Measurements from ENCODE around the gene DSCAM. TPM values are rescaled to one million over a fixed set of nuclear protein-coding genes. Genes with fewer than 3 reads are reported as not detected.
"Not testable (repeated sequence)": the region's sequence is repeated elsewhere in the genome, so short reads cannot be mapped to it uniquely, and the experiment has no call there.

The DSCAM gene
- total RNA-seq, 1 donor from 2014 or later, result 2.7 TPM

- H3K9me3 Mint-ChIP-seq (ENCODE audit: low read depth), result peaks cover 16% of the 10 kb centered on the region
- peaks cover 13% of the 10 kb centered on the region for H3K36me3 Mint-ChIP-seq (ENCODE audit: insufficient read depth)
- H3K4me1 Mint-ChIP-seq (ENCODE audit: low read depth), result peaks cover 6% of the 10 kb centered on the region
- no peak overlapping the region for H3K27ac Mint-ChIP-seq
- peaks cover 3% of the 10 kb centered on the region for H3K27me3 Mint-ChIP-seq
- H3K4me3 Mint-ChIP-seq (ENCODE audit: low read depth), result no peak overlapping the region
- DNase-seq (ENCODE audit: low spot score, unreplicated experiment), result no peak
- TF ChIP-seq CTCF (IDR thresholded peaks at IDR 0.05; ENCODE audit: unreplicated experiment), result no peak
Observed at GRCh38 chr21:40186045-40186444, 660.9 kb downstream of the DSCAM start.

GRCh38 chr21:40185208-40185607 lies 661.8 kb downstream of the DSCAM start:
- Mint-ChIP-seq H3K9me3 (ENCODE audit: low read depth) (peaks cover 16% of the 10 kb centered on the region), H3K4me3 (ENCODE audit: low read depth) (no peak overlapping the region), H3K27ac (no peak overlapping the region), H3K36me3 (ENCODE audit: insufficient read depth) (peaks cover 13% of the 10 kb centered on the region), H3K4me1 (ENCODE audit: low read depth) (peaks cover 6% of the 10 kb centered on the region), H3K27me3 (peaks cover 3% of the 10 kb centered on the region)
- no peak for TF ChIP-seq CTCF (IDR thresholded peaks at IDR 0.05; ENCODE audit: unreplicated experiment)
- DNase-seq (ENCODE audit: low spot score, unreplicated experiment), result no peak

GRCh38 chr21:40182491-40182890 lies 664.5 kb downstream of the DSCAM start:
- H3K36me3 Mint-ChIP-seq (ENCODE audit: insufficient read depth), result peaks cover 12% of the 10 kb centered on the region
- not testable (repeated sequence) for H3K4me3 Mint-ChIP-seq (ENCODE audit: low read depth); H3K27me3 Mint-ChIP-seq; H3K9me3 Mint-ChIP-seq (ENCODE audit: low read depth); H3K4me1 Mint-ChIP-seq (ENCODE audit: low read depth); DNase-seq (ENCODE audit: low spot score, unreplicated experiment)
- peak overlapping the region; percentile 73 for H3K27ac Mint-ChIP-seq

- Mint-ChIP-seq H3K4me1 (ENCODE audit: low read depth) (no peaks in the 10 kb centered on the region), H3K36me3 (ENCODE audit: insufficient read depth) (peaks cover 11% of the 10 kb centered on the region), H3K27ac (no peak overlapping the region), H3K4me3 (ENCODE audit: low read depth) (no peak overlapping the region), H3K27me3 (no peaks in the 10 kb centered on the region), H3K9me3 (ENCODE audit: low read depth) (peaks cover 9% of the 10 kb centered on the region)
- TF ChIP-seq CTCF (IDR thresholded peaks at IDR 0.05; ENCODE audit: unreplicated experiment), result no peak
- DNase-seq (ENCODE audit: low spot score, unreplicated experiment), result no peak
Observed at GRCh38 chr21:40179166-40179565, 667.8 kb downstream of the DSCAM start.

- TF ChIP-seq CTCF (IDR thresholded peaks at IDR 0.05; ENCODE audit: unreplicated experiment), result no peak
- H3K27ac Mint-ChIP-seq, result no peak overlapping the region
- H3K36me3 Mint-ChIP-seq (ENCODE audit: insufficient read depth), result peaks cover 9% of the 10 kb centered on the region
Observed at GRCh38 chr21:40178726-40179125, 668.2 kb downstream of the DSCAM start.

GRCh38 chr21:40177979-40178378 lies 669.0 kb downstream of the DSCAM start:
- no peak overlapping the region for H3K27ac Mint-ChIP-seq
- H3K36me3 Mint-ChIP-seq (ENCODE audit: insufficient read depth), result peaks cover 8% of the 10 kb centered on the region
- no peaks in the 10 kb centered on the region for H3K4me1 Mint-ChIP-seq (ENCODE audit: low read depth)
- H3K4me3 Mint-ChIP-seq (ENCODE audit: low read depth), result no peak overlapping the region
- TF ChIP-seq CTCF (IDR thresholded peaks at IDR 0.05; ENCODE audit: unreplicated experiment), result no peak
- H3K27me3 Mint-ChIP-seq, result no peaks in the 10 kb centered on the region
- H3K9me3 Mint-ChIP-seq (ENCODE audit: low read depth), result peaks cover 9% of the 10 kb centered on the region
- DNase-seq (ENCODE audit: low spot score, unreplicated experiment), result no peak

More at GRCh38 chr21:40178726-40179125, 668.2 kb downstream of the DSCAM start:
- H3K4me3 Mint-ChIP-seq (ENCODE audit: low read depth), result no peak overlapping the region
- H3K27me3 Mint-ChIP-seq, result no peaks in the 10 kb centered on the region
- H3K4me1 Mint-ChIP-seq (ENCODE audit: low read depth), result no peaks in the 10 kb centered on the region
- H3K9me3 Mint-ChIP-seq (ENCODE audit: low read depth), result peaks cover 9% of the 10 kb centered on the region
- no peak for DNase-seq (ENCODE audit: low spot score, unreplicated experiment)
